Panc1 (cell line): ENCODE measurements around the gene VPS35L. TPM values are rescaled to one million over a fixed set of nuclear protein-coding genes. Genes with fewer than 3 reads are reported as not detected.
"Not testable (repeated sequence)": the region's sequence is repeated elsewhere in the genome, so short reads cannot be mapped to it uniquely, and the experiment has no call there.

Experiments used
- ATAC-seq: fragments of 200-7000 bp; cut with Tn5 transposase; 2 replicates; pipeline ENCODE4 v1.9.1; 2020; ENCODE audit warnings: mild to moderate bottlenecking, moderate library complexity
- BruUV-seq: library from RNA; stranded (reverse); fragments of 400-500 nt; replicated peaks from 2 replicates; lab custom pipeline; 2021; lab: Mats Ljungman, UMichigan
- CTCF ChIA-PET: fragments of 300-600 bp; sonication (Branson Sonifier 250); formaldehyde crosslinking; loops from one replicate; lab custom pipeline; 2022; ENCODE audit warnings: antibody characterized with exemption; lab: Charles Lee
- POLR2A ChIA-PET: fragments of 300-600 bp; sonication (Branson Sonifier 250); formaldehyde crosslinking; loops from one replicate; lab custom pipeline; 2022; ENCODE audit warnings: antibody characterized with exemption; lab: Charles Lee
- DNase-seq: peaks from one replicate; pipeline ENCODE4 v3.0.0-alpha.2; 2010; ENCODE audit warnings: low read depth, low spot score
- H3K27ac ChIP-seq: 2 replicates; pipeline ENCODE4 v1.5.1; 2011; ENCODE audit warnings: mild to moderate bottlenecking, low read length, inconsistent platforms
- H3K27me3 ChIP-seq: fragments of 200-500 bp; sonication (Bioruptor generic); 2 replicates; pipeline ENCODE4 v1.6.0; 2014; ENCODE audit warnings: low read length, inconsistent platforms; ENCODE audit not compliant: control insufficient read depth, insufficient read depth
- H3K36me3 ChIP-seq: fragments of 200-500 bp; sonication (Bioruptor generic); 2 replicates; pipeline ENCODE4 v1.5.1; 2014; ENCODE audit warnings: inconsistent platforms, mild to moderate bottlenecking, low read length, moderate library complexity; ENCODE audit not compliant: control insufficient read depth, insufficient read depth
- H3K4me1 ChIP-seq: 2 replicates; pipeline ENCODE4 v1.5.1; 2011; ENCODE audit warnings: inconsistent platforms, mild to moderate bottlenecking, low read length, moderate library complexity; ENCODE audit not compliant: control insufficient read depth, insufficient read depth
- H3K4me3 ChIP-seq, 2 experiments: 2 replicates each; pipeline ENCODE4 v1.5.1; 2011 to 2012; ENCODE audit warnings: low read depth in 2 of 2, low read length in 2 of 2, mild to moderate bottlenecking in 2 of 2, inconsistent platforms in 1 of 2, moderate library complexity in 1 of 2
- H3K9me3 ChIP-seq: fragments of 200-500 bp; sonication (Bioruptor generic); 2 replicates; pipeline ENCODE4 v1.5.1; 2014; ENCODE audit warnings: low read depth, mild to moderate bottlenecking, inconsistent platforms, low read length, moderate library complexity; ENCODE audit not compliant: control insufficient read depth, insufficient read depth
- POLR2AphosphoS5 ChIP-seq: IDR thresholded peaks from 2 replicates; pipeline ENCODE4 v1.6.1; 2012; ENCODE audit warnings: mild to moderate bottlenecking, low read depth, low read length, moderate library complexity
- SIN3A ChIP-seq: IDR thresholded peaks from 2 replicates; pipeline ENCODE4 v1.6.1; 2012; ENCODE audit warnings: low read depth, mild to moderate bottlenecking, low read length, moderate library complexity, borderline replicate concordance; ENCODE audit not compliant: insufficient read depth
- TCF7L2 ChIP-seq: IDR thresholded peaks from 2 replicates; pipeline ENCODE4 v1.6.1; 2011; ENCODE audit warnings: mild to moderate bottlenecking, low read depth, low read length, inconsistent platforms
- in situ Hi-C: cut with HindIII; loops from 2 replicates; pipeline ENCODE4 v1.10.0; 2016; ENCODE audit warnings: low sequenced_read_pairs, low pct_unique_long_range_greater_than_20kb
- intact Hi-C: fragments of 100-400 bp; cut with micrococcal nuclease; formaldehyde crosslinking; loops from one replicate; pipeline ENCODE4 v1.10.0; 2022; ENCODE audit not compliant: unreplicated experiment
- total RNA-seq: library from RNA; stranded (reverse); gene quantifications from one replicate; pipeline ENCODE4 v1.2.1, GENCODE V29; 2021; ENCODE audit not compliant: unreplicated experiment
- TF ChIP-seq, protein P1 (sequence below), 2 experiments: IDR thresholded peaks; 2 replicates each; pipeline ENCODE4 v1.6.1; 2011 to 2012; ENCODE audit warnings: low read depth in 2 of 2, control low read depth in 1 of 2, low read length in 1 of 2, mild to moderate bottlenecking in 1 of 2, moderate library complexity in 1 of 2; ENCODE audit not compliant: insufficient read depth in 1 of 2
- TF ChIP-seq, protein P2 (sequence below): fragments of 450-650 bp; IDR thresholded peaks from 2 replicates; pipeline ENCODE4 v1.5.1; 2017; ENCODE audit warnings: mild to moderate bottlenecking

VPS35L gene
- total RNA-seq, 1 experiment from 2014 or later: 124 TPM

DNA sequence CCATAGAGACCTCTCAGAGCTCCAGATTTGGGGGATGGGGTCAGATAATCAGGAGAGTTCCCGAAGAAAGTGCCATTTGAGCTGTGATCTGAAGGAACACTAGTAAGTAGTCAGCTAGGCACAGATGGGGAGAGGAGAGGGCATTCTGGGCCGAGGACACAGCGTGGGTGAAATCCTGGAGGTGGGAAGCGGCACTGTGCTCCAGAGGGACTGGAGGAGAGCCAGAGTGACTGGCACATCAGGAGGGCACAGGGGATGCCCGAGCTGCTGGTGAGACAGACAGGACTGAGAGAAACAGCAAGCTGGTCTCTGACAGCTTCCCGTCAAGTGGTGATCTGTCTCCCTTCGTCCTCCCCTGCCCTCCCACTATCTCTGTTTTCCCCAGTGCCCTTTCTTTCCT is 121.9 kb downstream of the VPS35L start:
- Histone ChIP-seq H3K27ac (no peak overlapping the region), H3K9me3 (no peaks in the 10 kb centered on the region), H3K4me1 (no peaks in the 10 kb centered on the region), H3K36me3 (no peaks in the 10 kb centered on the region), H3K4me3 (no peak overlapping the region), H3K27me3 (no peaks in the 10 kb centered on the region)
- POLR2A ChIA-PET: no interaction called here
- intact Hi-C loops: no loop called here
- DNase-seq (no peak), ATAC-seq (no peak)
- TF ChIP-seq, protein P1, sequence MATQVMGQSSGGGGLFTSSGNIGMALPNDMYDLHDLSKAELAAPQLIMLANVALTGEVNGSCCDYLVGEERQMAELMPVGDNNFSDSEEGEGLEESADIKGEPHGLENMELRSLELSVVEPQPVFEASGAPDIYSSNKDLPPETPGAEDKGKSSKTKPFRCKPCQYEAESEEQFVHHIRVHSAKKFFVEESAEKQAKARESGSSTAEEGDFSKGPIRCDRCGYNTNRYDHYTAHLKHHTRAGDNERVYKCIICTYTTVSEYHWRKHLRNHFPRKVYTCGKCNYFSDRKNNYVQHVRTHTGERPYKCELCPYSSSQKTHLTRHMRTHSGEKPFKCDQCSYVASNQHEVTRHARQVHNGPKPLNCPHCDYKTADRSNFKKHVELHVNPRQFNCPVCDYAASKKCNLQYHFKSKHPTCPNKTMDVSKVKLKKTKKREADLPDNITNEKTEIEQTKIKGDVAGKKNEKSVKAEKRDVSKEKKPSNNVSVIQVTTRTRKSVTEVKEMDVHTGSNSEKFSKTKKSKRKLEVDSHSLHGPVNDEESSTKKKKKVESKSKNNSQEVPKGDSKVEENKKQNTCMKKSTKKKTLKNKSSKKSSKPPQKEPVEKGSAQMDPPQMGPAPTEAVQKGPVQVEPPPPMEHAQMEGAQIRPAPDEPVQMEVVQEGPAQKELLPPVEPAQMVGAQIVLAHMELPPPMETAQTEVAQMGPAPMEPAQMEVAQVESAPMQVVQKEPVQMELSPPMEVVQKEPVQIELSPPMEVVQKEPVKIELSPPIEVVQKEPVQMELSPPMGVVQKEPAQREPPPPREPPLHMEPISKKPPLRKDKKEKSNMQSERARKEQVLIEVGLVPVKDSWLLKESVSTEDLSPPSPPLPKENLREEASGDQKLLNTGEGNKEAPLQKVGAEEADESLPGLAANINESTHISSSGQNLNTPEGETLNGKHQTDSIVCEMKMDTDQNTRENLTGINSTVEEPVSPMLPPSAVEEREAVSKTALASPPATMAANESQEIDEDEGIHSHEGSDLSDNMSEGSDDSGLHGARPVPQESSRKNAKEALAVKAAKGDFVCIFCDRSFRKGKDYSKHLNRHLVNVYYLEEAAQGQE (IDR thresholded peaks at IDR 0.05; ENCODE audit: insufficient read depth in 1 of 2, low read depth in 2 of 2, low read length in 1 of 2): no peak
- TF ChIP-seq TCF7L2: no peak
- no peak for TF ChIP-seq SIN3A
- no peak for TF ChIP-seq POLR2AphosphoS5
- TF ChIP-seq, protein P2, sequence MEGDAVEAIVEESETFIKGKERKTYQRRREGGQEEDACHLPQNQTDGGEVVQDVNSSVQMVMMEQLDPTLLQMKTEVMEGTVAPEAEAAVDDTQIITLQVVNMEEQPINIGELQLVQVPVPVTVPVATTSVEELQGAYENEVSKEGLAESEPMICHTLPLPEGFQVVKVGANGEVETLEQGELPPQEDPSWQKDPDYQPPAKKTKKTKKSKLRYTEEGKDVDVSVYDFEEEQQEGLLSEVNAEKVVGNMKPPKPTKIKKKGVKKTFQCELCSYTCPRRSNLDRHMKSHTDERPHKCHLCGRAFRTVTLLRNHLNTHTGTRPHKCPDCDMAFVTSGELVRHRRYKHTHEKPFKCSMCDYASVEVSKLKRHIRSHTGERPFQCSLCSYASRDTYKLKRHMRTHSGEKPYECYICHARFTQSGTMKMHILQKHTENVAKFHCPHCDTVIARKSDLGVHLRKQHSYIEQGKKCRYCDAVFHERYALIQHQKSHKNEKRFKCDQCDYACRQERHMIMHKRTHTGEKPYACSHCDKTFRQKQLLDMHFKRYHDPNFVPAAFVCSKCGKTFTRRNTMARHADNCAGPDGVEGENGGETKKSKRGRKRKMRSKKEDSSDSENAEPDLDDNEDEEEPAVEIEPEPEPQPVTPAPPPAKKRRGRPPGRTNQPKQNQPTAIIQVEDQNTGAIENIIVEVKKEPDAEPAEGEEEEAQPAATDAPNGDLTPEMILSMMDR: no peak
- CTCF ChIA-PET: no interaction called here
- in situ Hi-C loops: no loop called here
- no TSS peak for BruUV-seq

DNA sequence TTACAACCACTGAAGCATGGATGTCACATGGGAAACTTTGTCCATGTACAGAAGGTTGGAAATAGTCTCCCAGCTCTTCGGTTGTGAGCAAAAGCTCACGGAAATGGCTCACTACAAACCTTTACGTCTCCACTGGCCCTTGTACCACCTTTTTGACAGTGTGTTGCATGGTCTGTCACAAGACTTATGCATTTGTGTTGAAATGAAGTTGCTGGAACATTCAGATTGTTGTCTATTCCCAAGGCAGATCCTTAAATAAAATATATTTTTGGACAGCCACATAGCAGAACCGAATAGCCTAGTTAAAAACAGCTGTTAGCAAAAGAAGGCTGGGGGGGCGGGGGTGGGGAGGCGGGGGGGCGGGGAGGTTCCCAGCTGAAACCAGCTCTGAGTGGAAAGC is 123.3 kb downstream of the VPS35L start:
- BruUV-seq: no TSS peak
- Histone ChIP-seq H3K36me3 (no peaks in the 10 kb centered on the region), H3K27ac (no peak overlapping the region), H3K4me3 (no peak overlapping the region), H3K4me1 (no peaks in the 10 kb centered on the region), H3K9me3 (no peaks in the 10 kb centered on the region), H3K27me3 (no peaks in the 10 kb centered on the region)
- no peak for DNase-seq
- ChIA-PET POLR2A (interaction anchor here (0.6 kb wide), 2 partner anchors 9 to 28 kb away, joined by 4 to 10 read pairs; no protein-coding TSS in a partner anchor), CTCF (no interaction called here)
- in situ Hi-C loops (no loop called here), intact Hi-C loops (no loop called here)
- no peak for ATAC-seq
- TF ChIP-seq POLR2AphosphoS5: no peak
- TF ChIP-seq TCF7L2: no peak
- TF ChIP-seq, protein P2: no peak
- TF ChIP-seq, protein P1 (IDR thresholded peaks at IDR 0.05; ENCODE audit: insufficient read depth in 1 of 2, low read depth in 2 of 2, low read length in 1 of 2): no peak
- TF ChIP-seq SIN3A: no peak

DNA sequence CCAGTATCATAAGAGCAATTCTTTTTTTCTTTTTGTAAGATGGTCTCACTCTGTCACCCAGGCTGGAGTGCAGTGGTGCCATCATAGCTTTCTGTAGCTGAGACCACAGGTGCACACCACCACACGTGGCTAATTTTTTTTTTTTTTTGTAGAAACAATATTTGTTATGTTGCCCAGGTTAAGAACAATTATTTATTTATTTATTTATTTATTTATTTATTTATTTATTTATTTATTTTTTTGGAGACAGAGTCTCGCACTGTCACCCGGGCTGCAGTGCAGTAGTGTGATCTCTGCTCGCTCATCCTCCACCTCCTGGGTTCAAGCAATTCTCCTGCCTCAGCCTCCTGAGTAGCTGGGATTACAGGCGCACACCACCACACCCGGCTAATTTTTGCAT is 123.8 kb downstream of the VPS35L start:
- ChIA-PET CTCF (interaction anchor here (0.6 kb wide), 1 partner anchor 655 kb away, joined by 10 read pairs; no protein-coding TSS in a partner anchor), POLR2A (interaction anchor here (0.6 kb wide), 2 partner anchors 8 to 28 kb away, joined by 4 to 10 read pairs; no protein-coding TSS in a partner anchor)
- H3K27ac ChIP-seq, intact Hi-C loops, BruUV-seq, ATAC-seq, H3K36me3 ChIP-seq, DNase-seq, H3K4me1 ChIP-seq, H3K9me3 ChIP-seq, in situ Hi-C loops, H3K27me3 ChIP-seq, H3K4me3 ChIP-seq: not testable (repeated sequence)
